ENCODE data around the gene FHOD3.
A peak's percentile ranks its signal among the peaks of the same experiment; 100 is the strongest.

FHOD3 gene

DNA sequence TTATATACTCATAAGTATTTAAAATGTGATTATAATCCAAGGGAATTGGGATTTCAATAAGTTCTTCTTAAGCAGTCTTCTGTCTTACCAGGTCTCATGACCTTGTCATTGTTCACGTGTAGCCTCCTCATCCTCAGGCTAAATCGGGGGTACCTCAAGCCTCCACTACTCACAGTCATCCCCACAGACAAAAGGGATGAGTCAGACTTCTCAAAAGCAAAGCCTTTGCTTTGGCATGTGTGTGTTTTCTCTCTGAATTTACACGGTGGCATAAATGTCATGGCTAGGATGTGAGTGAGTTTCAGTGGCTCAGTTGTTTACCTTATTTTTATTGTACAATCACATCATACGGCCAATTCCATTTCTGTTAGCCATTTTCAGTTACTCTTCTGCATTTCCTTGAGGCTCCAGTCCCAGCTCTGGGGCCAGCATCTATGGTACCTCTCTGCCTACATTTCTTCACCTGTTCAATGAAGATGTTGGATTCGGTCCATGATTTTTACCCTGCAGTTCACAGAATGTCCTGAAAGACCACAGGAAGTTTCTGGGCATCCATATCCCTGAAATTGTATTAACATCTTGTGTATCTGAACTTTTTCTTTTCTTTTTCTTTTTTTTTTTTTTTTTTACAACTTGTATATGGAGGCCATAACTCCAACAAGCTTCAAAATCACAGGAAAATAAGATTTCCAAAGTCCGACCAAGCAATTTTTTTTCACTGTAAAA is 195.3 kb downstream of the FHOD3 start:
- no peak for DNase-seq

DNA sequence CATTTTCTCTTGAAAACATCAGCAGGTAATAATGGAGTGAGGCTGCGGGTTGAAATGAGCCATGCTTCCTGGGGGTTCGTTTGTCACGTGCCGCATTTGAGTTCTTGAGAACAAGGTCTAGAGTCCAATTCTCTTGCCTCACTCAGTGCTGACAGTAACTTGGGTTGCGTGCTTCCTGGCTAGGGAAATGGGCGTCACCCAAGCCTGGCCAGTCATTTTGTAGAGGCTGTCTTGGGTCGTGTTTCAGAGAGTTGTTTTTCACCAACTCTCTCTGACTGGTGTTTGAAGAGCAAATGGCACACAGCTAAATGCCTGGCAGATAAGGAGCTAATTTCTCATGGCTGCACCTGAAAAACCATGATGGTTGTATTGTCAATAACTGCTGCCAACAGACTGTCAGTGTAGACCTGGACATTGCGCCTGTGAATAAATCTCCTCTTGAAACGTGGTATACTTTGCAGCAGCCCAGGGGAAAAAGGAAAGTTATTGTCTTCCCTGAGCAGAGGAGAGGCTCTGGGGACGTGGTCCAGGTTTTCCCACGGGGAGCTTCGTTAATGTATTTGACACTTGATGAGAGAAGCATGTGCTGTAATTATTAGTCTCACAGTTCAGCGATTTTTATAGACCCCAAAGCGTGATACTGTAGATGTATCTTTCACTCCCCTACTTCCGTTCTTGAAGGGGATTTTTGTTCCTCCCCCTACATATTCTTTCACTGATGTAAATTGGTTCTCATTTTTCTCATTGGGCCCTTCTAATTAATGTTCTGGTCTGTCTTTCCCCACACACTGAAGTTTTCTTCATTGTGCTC is 196.0 kb downstream of the FHOD3 start:
- peak; percentile 34 for DNase-seq

DNA sequence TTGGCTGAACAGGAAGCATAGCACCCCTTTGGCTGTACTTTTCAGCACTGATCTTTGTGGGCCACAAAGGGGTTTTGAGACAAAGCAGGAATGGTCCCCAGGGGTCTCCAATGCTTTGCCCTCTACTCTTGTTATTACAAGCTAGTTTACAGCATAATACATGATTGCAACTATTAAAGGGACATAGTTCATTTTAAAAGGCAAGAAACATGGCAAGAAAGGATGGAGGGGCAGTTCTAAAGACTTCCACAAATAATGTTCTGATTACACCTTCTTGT is 196.6 kb downstream of the FHOD3 start:
- no peak for DNase-seq

DNA sequence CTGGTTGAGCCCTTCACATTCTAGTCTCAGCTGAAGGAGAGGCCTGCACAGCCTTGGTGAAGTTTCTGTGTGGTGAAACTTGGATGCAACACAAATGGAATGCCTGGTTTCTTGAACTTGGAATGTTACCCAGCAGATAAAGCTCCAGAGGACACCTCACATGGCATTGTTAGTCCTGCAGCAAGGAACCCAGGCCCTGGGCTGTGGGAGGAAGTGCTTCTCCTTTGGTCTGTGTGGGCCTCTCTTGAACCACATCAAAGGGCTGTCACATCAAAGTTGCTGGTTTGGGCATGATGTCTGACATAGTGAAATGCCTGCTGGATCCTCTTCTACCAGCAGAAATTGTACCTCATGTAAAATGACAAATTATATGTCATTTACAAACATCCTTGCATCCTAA is 198.5 kb downstream of the FHOD3 start:
- DNase-seq: no peak

DNA sequence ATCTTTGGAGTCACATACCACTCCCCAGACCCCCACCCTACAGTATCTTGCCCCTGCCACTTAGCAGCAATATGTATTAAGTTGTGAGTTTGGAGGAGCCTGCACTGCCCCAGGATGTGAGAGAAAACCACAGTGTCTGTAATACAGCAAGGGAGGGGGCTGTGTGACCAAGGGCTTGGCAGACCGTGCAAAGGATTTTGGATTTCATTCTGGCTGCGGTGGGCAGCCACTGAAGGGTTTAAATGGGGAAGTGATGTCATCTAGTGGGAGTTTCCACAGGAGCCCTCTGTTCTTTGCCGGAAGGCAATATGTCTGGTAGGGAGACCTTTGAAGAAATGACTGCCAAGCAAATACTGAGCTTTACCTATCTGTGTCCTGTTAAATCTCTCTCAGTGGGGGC is 202.4 kb downstream of the FHOD3 start:
- DNase-seq: no peak

DNA sequence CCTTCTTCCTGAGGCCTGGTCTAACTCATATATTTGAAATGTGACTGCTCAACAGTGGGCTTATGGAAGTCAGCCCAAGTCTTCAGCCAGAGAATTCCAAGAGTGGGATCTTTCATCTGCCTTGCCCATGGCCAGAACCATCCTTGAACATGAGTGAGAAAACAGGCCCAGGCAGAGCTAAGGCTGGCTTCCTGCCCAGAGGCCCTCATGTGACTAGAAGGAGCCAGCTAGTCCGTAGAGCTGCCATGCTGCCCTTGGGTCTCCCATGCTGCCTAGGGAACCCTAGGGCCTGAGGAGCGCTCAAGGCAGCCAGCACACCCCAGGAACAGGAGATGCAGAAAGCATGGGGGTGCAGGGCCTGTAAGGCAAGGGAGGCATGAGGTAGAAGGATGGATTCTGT is 203.6 kb downstream of the FHOD3 start:
- DNase-seq: no peak

DNA sequence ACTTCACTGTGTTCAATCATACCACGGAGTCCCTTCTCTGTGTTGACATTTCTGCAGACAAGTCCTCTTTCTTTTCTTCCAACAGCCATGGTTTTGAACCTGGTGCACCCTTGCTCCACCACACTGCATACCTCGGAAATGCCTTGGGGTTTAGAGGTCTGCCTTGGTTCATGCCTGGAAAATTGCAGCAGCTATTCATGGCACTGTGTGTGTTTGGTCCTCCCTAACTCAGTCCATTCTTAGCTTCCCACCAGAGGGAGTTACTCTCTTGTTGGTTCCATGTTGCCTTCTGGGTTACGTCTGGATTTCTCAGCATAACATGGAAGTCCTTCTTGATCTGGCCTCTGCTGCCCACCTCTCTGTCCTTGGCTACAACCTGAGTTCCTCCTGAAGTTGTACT is 206.0 kb downstream of the FHOD3 start:
- no peak for DNase-seq

DNA sequence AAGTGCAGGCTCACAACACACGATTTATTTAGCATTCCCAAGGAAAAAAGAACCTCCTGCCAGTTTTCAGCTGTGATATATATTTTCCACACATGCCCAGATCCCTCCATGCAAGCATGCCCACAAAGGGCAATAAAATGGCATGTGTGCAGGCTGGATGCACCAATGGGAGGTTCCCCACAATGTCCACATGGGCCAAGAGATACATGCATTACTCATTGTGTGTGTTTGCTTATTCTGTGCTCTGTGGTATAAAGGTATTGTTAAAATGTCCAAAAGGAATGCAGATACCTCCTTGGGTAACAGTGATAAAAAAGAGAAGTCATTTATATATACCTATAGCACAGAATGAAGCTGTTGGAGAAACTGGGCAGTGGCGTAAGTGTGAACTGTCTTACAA is 207.4 kb downstream of the FHOD3 start:
- DNase-seq: no peak

DNA sequence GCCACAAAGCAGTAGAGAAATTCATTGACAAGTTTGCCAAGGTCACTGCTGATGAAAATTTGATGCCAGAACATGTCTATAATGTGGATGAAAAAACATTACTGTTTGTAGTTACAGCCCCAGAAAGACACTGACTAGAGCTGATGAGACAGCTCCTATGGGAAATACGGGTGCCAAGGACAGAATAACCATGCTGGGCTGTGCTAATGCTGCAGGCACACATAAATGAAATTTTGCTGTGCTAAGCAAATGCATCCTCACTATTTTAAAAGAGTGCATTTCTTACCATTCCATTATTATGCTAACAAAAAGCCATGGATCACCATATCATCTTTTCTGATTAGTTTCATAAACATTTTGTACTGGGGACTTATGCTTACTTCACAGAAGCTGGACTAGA is 208.2 kb downstream of the FHOD3 start:
- no peak for DNase-seq

DNA sequence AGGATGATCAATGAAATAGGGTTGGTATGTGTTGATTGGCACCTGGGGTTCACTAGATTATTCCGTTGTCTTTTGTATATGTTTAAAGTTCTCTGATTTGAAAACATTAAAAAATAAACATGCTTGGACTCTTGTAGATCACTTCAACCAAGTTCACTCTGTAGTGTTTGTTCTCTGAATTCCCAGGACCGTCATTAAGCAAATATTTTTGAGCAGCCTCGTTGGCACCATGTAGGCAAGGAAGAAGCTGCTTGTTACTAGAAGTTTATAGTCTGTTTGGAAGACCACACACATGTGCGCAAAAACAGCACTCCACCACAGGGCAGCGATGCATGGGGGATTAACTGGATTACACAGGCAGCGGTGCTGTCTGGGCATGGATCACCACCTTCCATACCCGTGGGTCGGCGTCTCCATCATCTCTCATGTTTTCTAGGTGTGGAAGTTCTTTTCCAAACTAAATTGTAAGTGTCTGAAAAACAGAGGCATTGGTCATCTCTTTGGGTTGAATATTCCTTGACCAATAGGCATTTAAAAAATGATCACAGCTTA is 212.2 kb downstream of the FHOD3 start:
- no peak for DNase-seq

DNA sequence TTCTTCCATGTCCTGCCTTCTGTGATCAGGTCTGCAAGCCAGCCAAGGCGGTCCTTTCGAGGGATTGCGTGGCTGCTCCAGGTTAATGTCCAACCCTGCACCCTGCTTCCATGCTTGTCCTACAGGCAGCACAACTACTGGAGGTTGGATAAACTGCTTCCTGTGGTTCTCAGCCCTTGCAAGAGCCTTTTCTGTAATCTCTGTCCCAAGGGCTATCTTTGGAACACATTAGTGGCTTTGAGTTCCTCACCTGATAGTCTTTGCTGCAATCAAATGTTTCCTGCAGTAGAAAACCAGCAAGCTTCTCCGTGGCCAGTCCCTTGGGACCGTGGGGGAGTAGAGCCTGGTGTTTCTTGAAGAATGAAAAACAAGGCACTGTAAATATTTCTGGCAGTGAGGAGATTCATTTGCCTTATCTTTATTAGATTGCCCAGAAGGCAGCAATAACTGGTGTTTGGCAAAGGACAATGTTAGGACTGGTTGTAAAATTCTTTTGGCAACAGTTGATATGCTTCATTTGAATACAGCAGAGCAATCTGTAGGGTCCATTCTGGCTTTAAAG is 214.4 kb downstream of the FHOD3 start:
- no peak for DNase-seq

DNA sequence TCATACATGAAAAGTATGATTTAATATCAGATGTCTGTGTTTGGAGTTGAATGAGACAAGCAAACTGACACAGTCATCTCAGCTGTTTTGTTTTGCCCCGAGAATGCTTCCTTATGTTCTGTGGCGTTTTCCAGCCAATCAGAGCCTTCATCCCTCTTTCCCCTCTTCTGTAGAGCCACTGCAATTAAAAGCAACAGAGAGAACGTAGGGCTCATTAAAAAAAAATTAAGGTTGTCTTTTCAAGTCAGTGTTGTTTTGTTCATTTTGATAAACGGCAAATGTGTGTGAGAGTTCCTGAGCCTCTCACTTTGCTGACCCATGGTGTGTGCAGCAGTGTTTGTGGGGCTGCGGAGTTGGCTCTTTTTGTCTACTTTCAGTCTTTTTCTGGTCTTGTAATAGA is 216.0 kb downstream of the FHOD3 start:
- no peak for DNase-seq

DNA sequence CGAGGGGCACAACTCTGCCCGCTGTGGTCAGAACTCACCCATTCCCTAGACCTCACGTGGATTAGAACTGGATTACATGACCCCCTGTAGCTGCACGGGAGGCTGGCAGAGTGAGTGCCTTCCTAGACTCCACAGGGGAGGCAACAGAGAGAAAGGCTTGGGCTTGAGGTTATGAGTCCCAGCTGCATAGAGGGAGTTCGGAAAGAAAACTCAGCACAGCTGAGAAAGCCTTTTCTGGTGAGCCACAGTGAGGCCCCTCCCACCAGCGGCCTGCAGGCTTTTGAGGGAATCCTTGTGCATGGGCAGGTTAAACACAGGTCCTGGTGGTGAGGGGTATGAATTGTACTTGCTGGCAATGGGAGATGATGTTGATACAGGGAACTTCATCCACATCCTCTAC is 217.3 kb downstream of the FHOD3 start:
- DNase-seq: no peak

DNA sequence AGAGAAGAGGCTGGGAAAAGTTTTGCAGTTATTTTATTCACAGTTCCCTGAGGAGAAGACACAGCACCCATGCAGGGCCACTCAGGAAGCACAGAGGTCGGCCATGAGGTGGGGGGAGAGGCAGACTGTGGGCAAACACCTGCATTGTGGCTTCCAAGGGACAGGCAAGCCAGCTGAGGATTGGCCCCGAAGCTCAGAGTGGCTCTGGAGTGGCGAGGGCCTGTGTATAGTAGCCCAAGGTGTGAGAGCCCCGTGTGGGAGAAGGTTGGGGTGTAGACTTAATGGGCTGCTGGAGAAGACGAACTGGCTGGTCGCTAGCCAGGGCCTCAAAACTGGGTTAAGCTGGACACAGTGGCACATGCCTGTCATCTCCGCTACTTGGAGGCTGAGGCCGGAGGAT is 218.7 kb downstream of the FHOD3 start:
- DNase-seq: no peak

DNA sequence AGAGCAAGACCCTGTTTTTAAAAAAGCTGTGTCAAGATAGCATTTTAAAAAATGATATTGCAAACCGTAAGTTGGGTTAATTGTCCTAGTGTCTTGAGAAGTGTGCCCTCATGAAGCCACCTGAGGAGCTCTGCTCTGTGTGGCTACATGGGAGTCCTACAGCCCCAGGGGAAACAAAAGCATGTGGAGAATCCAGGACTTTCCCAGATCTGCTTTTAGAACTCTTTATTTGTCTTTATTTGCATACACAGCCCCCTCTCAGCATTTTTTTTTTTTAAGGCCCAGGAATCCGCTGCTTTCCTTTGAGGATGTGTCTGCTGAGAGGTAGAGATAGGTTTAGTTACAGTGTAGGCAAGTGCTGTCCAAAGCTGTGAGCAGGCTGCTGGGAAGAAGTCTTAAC is 219.2 kb downstream of the FHOD3 start:
- no peak for DNase-seq

DNA sequence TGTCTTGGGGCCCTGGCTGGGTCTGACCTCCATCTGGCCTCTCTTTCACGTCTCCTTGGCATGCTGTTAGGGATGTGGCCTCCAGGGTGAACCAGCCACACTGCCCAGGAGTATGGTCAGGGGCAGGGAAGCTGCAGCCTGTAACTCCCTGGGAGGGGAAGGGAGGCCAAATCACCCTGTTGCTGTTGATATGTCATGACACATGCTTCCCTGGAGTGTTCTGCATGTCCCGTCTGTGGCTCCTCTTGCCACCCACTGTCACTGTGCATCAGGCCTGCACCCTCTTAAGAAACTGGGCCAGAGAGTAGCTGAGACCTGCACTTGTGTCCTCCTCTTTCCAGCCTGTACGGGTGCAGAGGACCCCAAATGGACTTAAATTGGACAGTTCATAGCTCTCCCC is 221.3 kb downstream of the FHOD3 start:
- no peak for DNase-seq

DNA sequence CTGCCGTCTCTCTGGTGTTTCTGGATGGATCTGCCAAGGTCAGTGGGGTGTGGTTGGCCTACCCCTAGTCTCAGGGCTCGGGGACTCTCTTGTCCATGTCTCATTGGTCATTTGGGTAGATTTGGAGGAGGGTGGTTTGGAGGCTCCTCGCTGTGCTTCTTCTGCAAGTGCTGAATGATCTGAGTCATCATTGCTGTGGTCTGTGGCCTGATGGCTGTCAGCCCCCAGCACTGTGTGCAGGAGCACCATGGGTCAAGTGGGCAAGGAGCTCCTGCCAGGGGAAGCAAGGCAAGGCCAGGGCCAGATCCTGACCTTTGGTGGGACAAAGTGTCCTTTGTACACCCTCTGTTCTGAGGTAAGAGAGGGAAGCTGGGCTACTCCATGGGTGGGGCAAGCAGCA is 221.8 kb downstream of the FHOD3 start:
- no peak for DNase-seq

DNA sequence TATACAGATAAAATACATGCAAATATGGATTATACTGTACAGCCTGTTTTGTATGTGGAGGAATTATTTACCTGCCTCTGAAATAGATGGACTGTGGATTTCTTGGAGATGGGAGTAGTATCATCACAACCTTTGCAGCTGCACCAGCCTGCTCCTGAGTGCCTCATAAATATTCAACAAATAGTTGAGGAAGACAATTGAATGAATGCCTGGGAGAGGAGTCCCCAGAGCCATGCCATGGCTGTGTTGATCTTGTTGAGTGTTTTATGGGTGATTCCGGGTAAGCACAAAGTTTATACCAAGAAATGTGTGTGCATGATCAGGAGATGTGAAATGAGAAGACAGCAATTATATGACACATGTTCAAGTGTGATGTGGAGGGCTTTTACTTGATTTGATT is 225.0 kb downstream of the FHOD3 start:
- no peak for DNase-seq

DNA sequence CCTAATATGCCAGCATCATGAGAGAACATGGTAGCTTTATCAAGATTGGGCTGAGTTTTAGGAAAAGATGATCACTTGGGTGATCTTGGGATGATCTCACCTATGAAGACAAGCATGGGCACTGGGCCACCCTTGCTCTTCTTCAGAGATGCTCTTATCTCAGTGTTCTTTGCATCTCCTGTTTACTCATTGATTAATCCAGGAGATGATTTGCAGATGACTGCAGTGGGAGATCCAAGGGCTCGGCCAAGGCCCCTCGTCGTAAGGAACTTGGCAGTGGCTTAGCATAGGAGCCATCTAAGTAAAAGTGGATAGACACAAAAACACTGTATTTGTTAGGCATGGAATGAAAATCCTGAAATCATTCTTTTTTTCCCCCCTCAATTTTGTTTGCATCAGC is 228.4 kb downstream of the FHOD3 start:
- no peak for DNase-seq

DNA sequence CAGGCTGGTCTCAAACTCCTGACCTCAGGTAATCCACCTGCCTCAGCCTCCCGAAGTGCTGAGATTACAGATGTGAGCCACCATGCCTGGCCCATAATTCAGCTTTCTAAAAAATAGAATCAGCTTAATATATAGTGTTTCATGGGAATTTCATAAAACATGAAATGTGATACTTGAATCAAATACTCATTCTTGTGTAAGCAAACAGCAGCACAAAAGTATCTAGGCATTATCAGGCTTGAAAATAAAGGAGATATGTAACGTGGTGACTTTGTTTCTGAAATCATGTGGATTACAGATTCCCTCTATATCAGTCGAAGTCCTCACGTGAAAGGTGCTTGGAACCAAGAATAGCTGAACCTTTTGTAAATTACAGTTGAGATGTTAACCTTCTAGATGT is 229.1 kb downstream of the FHOD3 start:
- DNase-seq: no peak

DNA sequence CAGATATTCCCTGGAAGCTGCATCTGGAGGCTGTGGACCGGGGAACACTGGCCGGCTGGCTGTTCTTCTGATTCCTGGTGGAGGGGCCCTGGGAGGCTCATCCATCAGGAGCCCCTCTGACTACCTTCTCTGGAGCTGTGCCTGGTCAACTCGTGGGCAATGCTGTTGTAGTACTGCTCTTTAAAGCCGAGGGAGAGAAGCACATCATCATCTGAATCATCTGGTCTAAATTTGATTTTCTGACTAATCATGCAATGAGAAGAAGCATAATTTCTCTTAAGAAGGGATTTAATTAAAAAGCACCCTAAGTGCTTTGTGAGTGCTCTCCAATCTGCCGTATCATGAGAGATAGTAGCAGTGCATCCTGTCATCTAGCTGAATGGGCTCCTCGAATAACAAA is 229.5 kb downstream of the FHOD3 start:
- no peak for DNase-seq

DNA sequence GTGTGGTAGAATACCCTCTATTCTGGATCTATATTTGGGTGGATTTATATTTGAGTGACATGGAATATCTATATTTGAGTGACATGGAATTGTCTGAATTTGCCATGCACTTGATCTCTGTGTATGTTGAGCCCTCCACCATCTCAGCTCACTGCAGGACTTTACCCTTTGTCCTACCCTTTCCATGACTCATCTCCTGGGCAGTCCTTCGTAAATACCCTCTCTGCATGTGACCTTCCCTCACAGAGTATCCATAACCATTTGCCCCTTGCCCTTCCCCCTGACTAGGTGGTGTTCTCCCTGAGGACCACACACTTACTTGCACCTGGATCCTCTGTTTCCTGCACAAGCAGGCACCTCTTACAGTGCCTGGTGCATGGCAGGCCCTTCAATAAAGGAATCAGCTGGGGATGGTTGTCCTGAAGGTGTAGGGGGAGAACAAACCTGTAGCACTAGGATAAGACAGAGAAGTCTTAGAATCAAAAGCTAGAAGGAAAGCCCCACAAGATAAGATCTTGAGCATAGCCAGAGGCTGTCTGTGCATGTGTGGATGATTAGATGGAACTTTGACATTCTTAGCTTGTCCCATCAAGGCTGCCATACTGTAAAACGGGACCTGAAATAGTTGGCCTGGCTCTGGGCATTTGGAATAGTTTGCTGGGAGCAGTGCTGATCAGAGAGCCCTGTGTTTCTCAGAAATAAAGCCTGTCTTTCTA is 230.4 kb downstream of the FHOD3 start:
- no peak for DNase-seq

DNA sequence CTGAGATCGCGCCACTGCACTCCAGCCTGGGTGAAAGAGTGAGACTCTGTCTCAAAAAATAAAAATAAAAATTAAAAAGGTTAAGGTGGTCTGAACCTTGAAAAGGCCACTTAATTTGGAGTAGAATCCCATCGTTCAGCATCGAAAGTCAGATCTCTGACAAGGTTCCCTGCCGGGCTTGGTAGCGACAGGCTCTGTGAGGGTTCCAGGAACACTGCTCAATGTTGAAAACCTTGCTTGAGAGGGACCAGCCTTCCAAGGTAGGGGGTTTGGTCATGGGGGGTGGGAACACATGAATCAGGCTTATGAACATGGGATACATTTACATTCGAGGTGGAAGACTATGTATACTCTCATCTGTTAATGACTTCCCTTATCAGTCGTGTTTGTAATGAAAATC is 232.2 kb downstream of the FHOD3 start:
- no peak for DNase-seq

Data from NCI-H1092 treated with DMSO at 0.1 percent for 48 hours (cell line).